Measurements from ENCODE around the gene KCNN3.

DNA sequence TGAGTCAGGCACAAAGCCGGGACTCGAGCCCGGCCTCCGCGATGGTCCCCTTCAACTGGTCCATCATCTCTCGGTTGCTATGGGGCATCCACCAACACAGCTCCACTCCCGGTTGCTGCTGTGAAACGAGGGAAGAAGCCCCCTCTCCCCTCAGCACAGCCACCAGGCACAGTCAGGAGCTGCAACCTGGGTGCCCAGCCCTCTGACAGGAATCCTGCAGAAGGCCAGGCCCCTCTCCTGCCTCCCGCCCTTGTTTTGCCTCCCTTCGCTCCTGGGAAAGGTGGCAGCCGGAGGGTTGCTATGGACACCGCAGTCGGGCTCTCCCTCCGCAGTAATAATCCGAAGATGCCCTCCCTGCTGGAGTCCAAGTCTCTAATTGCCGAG, 8.9 kb upstream of the KCNN3 start:
- TF ChIP-seq CTCF (IDR thresholded peaks at IDR 0.05 in 8 of 11, conservative IDR thresholded peaks at IDR 0.05 in 3 of 11) (no peak), POLR2A (IDR thresholded peaks at IDR 0.05) (no peak)
